NT2/D1 (cell line): Measurements from ENCODE around the gene TAPBPL.
"Not testable (repeated sequence)": the region's sequence is repeated elsewhere in the genome, so short reads cannot be mapped to it uniquely, and the experiment has no call there.

ENCODE experiments used
- DNase-seq: peaks from one replicate; pipeline ENCODE4 v3.0.0-alpha.2; 2011; ENCODE audit warnings: low read depth, low spot score
- H3K27me3 ChIP-seq: 2 replicates; pipeline ENCODE4 v1.6.0; 2011; ENCODE audit warnings: mild to moderate bottlenecking; ENCODE audit not compliant: insufficient read length, insufficient read depth
- H3K36me3 ChIP-seq: 2 replicates; pipeline ENCODE4 v1.6.1; 2011; ENCODE audit warnings: mild to moderate bottlenecking, low read length, mixed read lengths; ENCODE audit not compliant: insufficient read depth, insufficient read length
- H3K4me1 ChIP-seq: 2 replicates; pipeline ENCODE4 v1.5.1; 2011; ENCODE audit not compliant: insufficient read depth, insufficient read length
- H3K4me3 ChIP-seq: 2 replicates; pipeline ENCODE4 v1.5.1; 2011; ENCODE audit warnings: low read depth; ENCODE audit not compliant: insufficient read length
- H3K9ac ChIP-seq: 2 replicates; pipeline ENCODE4 v1.6.0; 2011; ENCODE audit warnings: low read depth; ENCODE audit not compliant: insufficient read length
- H3K9me3 ChIP-seq: 2 replicates; pipeline ENCODE4 v1.5.1; 2011; ENCODE audit warnings: mild to moderate bottlenecking, low read length; ENCODE audit not compliant: insufficient read depth
- SUZ12 ChIP-seq: IDR thresholded peaks from 2 replicates; pipeline ENCODE4 v1.6.1; 2011; ENCODE audit not compliant: insufficient read length, insufficient read depth; ENCODE audit errors: extremely low read depth
- YY1 ChIP-seq: IDR thresholded peaks from 2 replicates; pipeline ENCODE4 v1.6.1; 2011; ENCODE audit not compliant: insufficient read length, insufficient read depth
- ZNF274 ChIP-seq: IDR thresholded peaks from 2 replicates; pipeline ENCODE4 v1.6.1; 2011; ENCODE audit warnings: mild to moderate bottlenecking, low read depth, low read length

TAPBPL gene

GRCh38 chr12:6423267-6424007, 28.4 kb upstream of the TAPBPL start:
- H3K9me3 ChIP-seq = no peaks in the 10 kb centered on the region
- TF ChIP-seq YY1 (peak; percentile 28), ZNF274 (no peak)
- DNase-seq = peak; percentile 98
- no peak overlapping the region for H3K9ac ChIP-seq
- H3K27me3 ChIP-seq = peaks cover 8% of the 10 kb centered on the region
- H3K4me3 ChIP-seq = no peak overlapping the region
- H3K4me1 ChIP-seq = peaks cover 4% of the 10 kb centered on the region
- H3K36me3 ChIP-seq = no peaks in the 10 kb centered on the region

- Histone ChIP-seq H3K9me3 (no peaks in the 10 kb centered on the region), H3K4me3 (no peak overlapping the region), H3K36me3 (no peaks in the 10 kb centered on the region), H3K27me3 (peaks cover 8% of the 10 kb centered on the region), H3K4me1 (peaks cover 4% of the 10 kb centered on the region), H3K9ac (no peak overlapping the region)
- TF ChIP-seq SUZ12 = no peak
- TF ChIP-seq YY1 = peak; percentile 3
- TF ChIP-seq ZNF274 = no peak
- no peak for DNase-seq
These were observed 27.9 kb upstream of the TAPBPL start for GRCh38 chr12:6424008-6424347.

GRCh38 chr12:6424866-6425265, 27.0 kb upstream of the TAPBPL start:
- Histone ChIP-seq H3K9ac (no peak overlapping the region), H3K27me3 (peaks cover 8% of the 10 kb centered on the region), H3K4me1 (peaks cover 4% of the 10 kb centered on the region), H3K9me3 (no peaks in the 10 kb centered on the region), H3K36me3 (no peaks in the 10 kb centered on the region), H3K4me3 (no peak overlapping the region)
- no peak for TF ChIP-seq YY1
- TF ChIP-seq SUZ12 = no peak
- no peak for TF ChIP-seq ZNF274
- no peak for DNase-seq

- Histone ChIP-seq H3K9ac (no peak overlapping the region), H3K4me1 (peaks cover 10% of the 10 kb centered on the region), H3K27me3 (peaks cover 8% of the 10 kb centered on the region), H3K9me3 (no peaks in the 10 kb centered on the region), H3K4me3 (no peak overlapping the region), H3K36me3 (no peaks in the 10 kb centered on the region)
- DNase-seq = no peak
- no peak for TF ChIP-seq ZNF274
- no peak for TF ChIP-seq YY1
- TF ChIP-seq SUZ12 = no peak
These were observed 26.0 kb upstream of the TAPBPL start for GRCh38 chr12:6425590-6426531.

GRCh38 chr12:6426882-6427671, 24.8 kb upstream of the TAPBPL start:
- Histone ChIP-seq H3K4me3 (no peak overlapping the region), H3K4me1 (peaks cover 10% of the 10 kb centered on the region), H3K27me3 (peaks cover 8% of the 10 kb centered on the region), H3K9ac (no peak overlapping the region), H3K9me3 (no peaks in the 10 kb centered on the region), H3K36me3 (no peaks in the 10 kb centered on the region)
- TF ChIP-seq YY1 = no peak
- no peak for TF ChIP-seq SUZ12
- no peak for TF ChIP-seq ZNF274
- no peak for DNase-seq

GRCh38 chr12:6427796-6428195, 24.0 kb upstream of the TAPBPL start:
- peaks cover 10% of the 10 kb centered on the region for H3K4me1 ChIP-seq
- H3K4me3 ChIP-seq, DNase-seq, H3K9me3 ChIP-seq, H3K27me3 ChIP-seq, H3K36me3 ChIP-seq, H3K9ac ChIP-seq: not testable (repeated sequence)

GRCh38 chr12:6428326-6428725, 23.5 kb upstream of the TAPBPL start:
- no peak overlapping the region for H3K4me3 ChIP-seq
- H3K9me3 ChIP-seq = no peaks in the 10 kb centered on the region
- TF ChIP-seq SUZ12 (no peak), YY1 (no peak), ZNF274 (no peak)
- peaks cover 10% of the 10 kb centered on the region for H3K4me1 ChIP-seq
- DNase-seq = no peak
- H3K36me3 ChIP-seq = no peaks in the 10 kb centered on the region
- H3K9ac ChIP-seq = no peak overlapping the region
- H3K27me3 ChIP-seq = peaks cover 8% of the 10 kb centered on the region
